Glutamatergic neuron (in vitro differentiated cells): ENCODE results near the gene FHIT. TPM values are rescaled to one million over a fixed set of nuclear protein-coding genes. Genes with fewer than 3 reads are reported as not detected.
A peak's percentile ranks its signal among the peaks of the same experiment; 100 is the strongest.

Experiments
- DNase-seq: peaks from one replicate; pipeline ENCODE4 v3.0.0; 2022
- H3K27ac Mint-ChIP-seq: one replicate; pipeline ENCODE4 v1.8.0; 2020; ENCODE audit warnings: mild to moderate bottlenecking, mixed read lengths, inconsistent platforms; ENCODE audit not compliant: unreplicated experiment
- H3K27me3 Mint-ChIP-seq: one replicate; pipeline ENCODE4 v1.8.0; 2020; ENCODE audit warnings: mild to moderate bottlenecking, moderate library complexity, mixed read lengths, inconsistent platforms; ENCODE audit not compliant: unreplicated experiment
- H3K36me3 Mint-ChIP-seq: one replicate; pipeline ENCODE4 v1.8.0; 2020; ENCODE audit warnings: mild to moderate bottlenecking, mixed read lengths, inconsistent platforms; ENCODE audit not compliant: unreplicated experiment
- H3K4me1 Mint-ChIP-seq: one replicate; pipeline ENCODE4 v1.8.0; 2020; ENCODE audit warnings: mild to moderate bottlenecking, low read depth, mixed read lengths, inconsistent platforms; ENCODE audit not compliant: unreplicated experiment
- H3K4me3 Mint-ChIP-seq: one replicate; pipeline ENCODE4 v1.8.0; 2020; ENCODE audit warnings: mild to moderate bottlenecking, mixed read lengths, inconsistent platforms; ENCODE audit not compliant: unreplicated experiment
- H3K9me3 Mint-ChIP-seq: one replicate; pipeline ENCODE4 v1.8.0; 2020; ENCODE audit warnings: mild to moderate bottlenecking, moderate library complexity, mixed read lengths, inconsistent platforms; ENCODE audit not compliant: unreplicated experiment
- total RNA-seq: library from RNA; stranded (reverse); fragmentation: NEBNext Ultra II Directional; extraction: Animal tissue kit (Norgen Biotek cat#: 25700); gene quantifications from one replicate; pipeline ENCODE4 v1.2.1, GENCODE V29; 2021; ENCODE audit not compliant: unreplicated experiment
- TF ChIP-seq, protein P1 (sequence below): fragments of 200-600 bp; sonication (generic); IDR thresholded peaks from one replicate; pipeline ENCODE4 v1.5.0; 2021; ENCODE audit not compliant: partially characterized antibody, unreplicated experiment

The FHIT gene
- total RNA-seq, 1 donor from 2014 or later, result 15.2 TPM

DNA sequence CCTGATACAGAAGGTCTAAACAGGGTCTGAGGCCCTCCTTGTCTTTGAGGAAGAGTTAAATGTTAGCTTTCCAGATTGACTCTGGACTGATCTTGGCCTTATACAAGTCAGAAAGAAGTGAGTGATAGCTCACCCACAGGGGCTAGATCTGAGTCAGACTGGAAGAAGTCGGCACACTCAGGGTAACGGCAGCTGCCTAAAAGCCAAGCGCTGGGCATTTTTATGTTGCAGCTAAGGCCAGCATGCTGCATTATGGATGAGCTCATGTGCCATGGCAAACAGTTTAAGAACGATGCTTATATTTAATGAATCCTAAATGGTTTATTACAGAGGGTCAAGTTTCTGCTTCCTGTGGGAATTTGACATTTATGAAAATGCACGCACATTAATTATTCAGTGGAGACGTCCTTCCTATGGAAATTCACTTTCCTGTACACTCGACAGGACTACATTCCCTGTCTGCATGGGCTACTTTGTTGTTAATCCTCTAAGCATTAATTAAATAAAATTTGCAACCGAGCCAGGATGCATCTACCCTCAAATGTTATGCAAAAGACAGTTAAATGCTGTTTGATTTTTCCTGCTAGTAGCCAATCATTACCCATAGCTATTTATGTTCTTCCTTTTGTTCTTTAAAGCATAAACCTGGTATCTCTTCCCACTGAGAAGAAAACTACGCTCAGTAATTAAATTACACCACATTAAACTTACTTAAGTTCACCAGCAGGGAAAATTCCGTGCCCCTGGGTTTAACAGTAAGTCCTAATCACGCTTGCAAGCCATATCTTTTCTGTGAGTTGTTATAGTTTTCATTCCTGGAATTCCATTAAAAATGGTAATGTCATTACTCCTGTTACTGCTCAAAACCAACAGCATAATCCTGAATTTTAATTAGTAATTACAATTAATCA is 1438.8 kb downstream of the FHIT start:
- TF ChIP-seq, protein P1, sequence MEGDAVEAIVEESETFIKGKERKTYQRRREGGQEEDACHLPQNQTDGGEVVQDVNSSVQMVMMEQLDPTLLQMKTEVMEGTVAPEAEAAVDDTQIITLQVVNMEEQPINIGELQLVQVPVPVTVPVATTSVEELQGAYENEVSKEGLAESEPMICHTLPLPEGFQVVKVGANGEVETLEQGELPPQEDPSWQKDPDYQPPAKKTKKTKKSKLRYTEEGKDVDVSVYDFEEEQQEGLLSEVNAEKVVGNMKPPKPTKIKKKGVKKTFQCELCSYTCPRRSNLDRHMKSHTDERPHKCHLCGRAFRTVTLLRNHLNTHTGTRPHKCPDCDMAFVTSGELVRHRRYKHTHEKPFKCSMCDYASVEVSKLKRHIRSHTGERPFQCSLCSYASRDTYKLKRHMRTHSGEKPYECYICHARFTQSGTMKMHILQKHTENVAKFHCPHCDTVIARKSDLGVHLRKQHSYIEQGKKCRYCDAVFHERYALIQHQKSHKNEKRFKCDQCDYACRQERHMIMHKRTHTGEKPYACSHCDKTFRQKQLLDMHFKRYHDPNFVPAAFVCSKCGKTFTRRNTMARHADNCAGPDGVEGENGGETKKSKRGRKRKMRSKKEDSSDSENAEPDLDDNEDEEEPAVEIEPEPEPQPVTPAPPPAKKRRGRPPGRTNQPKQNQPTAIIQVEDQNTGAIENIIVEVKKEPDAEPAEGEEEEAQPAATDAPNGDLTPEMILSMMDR, result no peak
- Mint-ChIP-seq H3K27me3 (no peaks in the 10 kb centered on the region), H3K9me3 (peaks cover 6% of the 10 kb centered on the region), H3K4me3 (no peak overlapping the region), H3K4me1 (peaks cover 57% of the 10 kb centered on the region), H3K36me3 (no peaks in the 10 kb centered on the region), H3K27ac (peak overlapping the region; percentile 45)
- DNase-seq, result no peak

DNA sequence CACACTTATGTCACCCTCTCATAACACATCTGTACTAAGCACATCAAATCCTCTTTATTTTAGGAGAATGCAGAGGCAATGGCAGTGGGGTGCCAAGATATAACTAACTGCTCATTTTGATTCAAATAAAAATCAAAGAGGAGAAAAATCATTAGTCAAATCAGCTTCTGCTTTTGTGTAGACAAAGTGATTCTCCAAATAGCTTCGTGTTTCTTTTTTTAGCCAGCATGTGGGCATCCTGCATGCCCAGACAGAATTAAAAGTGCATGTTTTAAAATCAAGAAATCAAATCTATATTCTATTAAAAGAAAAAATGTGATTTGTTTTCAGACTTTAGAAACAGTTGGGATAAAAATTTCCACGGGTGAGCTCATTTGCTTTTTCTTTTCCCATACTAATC is 1440.1 kb downstream of the FHIT start:
- H3K4me1 Mint-ChIP-seq, result peaks cover 44% of the 10 kb centered on the region
- no peak overlapping the region for H3K27ac Mint-ChIP-seq
- no peak overlapping the region for H3K4me3 Mint-ChIP-seq
- no peak for DNase-seq
- H3K27me3 Mint-ChIP-seq, result no peaks in the 10 kb centered on the region
- H3K36me3 Mint-ChIP-seq, result no peaks in the 10 kb centered on the region
- TF ChIP-seq, protein P1, result no peak
- H3K9me3 Mint-ChIP-seq, result no peaks in the 10 kb centered on the region

DNA sequence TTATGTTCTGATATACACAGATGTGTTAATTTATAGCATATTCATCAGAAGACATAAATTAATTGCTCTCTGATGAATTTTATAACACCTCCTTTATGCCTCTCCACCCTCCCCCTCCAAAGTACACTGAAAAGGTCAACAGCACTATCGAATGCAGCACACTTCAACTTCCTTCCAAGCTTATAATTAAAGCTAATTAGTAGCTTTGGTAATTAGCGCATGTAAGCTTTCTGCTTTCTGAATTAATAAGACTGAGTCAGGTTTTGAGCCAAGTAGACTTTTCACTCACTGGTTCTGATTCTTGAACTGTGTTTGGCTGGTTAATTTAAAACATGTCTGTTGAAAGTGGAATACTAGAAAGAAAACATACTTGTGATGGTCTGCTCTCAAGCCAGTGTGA is 1440.6 kb downstream of the FHIT start:
- Mint-ChIP-seq H3K4me3 (no peak overlapping the region), H3K4me1 (peaks cover 42% of the 10 kb centered on the region), H3K9me3 (no peaks in the 10 kb centered on the region), H3K27me3 (no peaks in the 10 kb centered on the region), H3K27ac (no peak overlapping the region), H3K36me3 (no peaks in the 10 kb centered on the region)
- TF ChIP-seq, protein P1, result no peak
- no peak for DNase-seq

DNA sequence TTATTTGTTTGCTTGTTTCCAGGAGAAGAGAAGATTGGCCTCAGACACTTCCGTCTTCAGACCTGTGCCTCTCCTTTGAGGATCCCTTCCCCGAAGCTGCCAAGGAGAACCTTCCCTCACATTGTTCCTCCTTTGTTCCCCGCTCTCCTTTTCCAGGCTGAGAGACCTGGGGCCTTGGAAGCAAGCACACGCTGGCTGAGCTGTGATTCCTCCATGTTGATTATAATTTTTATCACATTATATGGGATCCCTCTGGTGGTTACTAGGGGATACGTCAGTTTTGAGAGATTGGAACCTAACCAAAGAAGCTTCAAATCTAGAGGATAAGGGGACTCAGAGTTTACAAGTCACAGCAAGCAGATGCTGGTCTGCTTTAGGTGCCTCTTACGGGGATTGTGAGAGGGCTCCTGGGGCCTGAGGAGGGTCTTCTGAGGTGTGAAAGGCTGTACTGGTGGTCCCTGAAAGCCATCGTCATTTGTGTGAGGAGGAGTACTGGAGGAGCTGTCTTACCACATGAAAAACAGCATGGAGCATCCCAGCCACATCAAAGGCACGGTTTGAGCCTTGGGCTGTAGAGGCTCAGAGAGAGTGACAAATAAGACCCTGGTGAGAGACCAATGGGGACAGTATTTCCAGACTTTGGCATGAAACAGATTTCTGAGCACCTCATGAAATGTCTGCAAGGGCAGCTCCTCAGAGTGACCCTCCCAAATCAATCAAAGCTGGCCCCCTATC is 1441.4 kb downstream of the FHIT start:
- DNase-seq, result no peak
- H3K4me1 Mint-ChIP-seq, result peaks cover 38% of the 10 kb centered on the region
- H3K27me3 Mint-ChIP-seq, result no peaks in the 10 kb centered on the region
- TF ChIP-seq, protein P1, result peak; percentile 26
- no peak overlapping the region for H3K4me3 Mint-ChIP-seq
- no peaks in the 10 kb centered on the region for H3K36me3 Mint-ChIP-seq
- H3K9me3 Mint-ChIP-seq, result no peaks in the 10 kb centered on the region
- H3K27ac Mint-ChIP-seq, result peak overlapping the region; percentile 56
